Measurements from ENCODE around the gene ZNF83. TPM values are rescaled to one million over a fixed set of nuclear protein-coding genes. Genes with fewer than 3 reads are reported as not detected.
"Not testable (repeated sequence)": the region's sequence is repeated elsewhere in the genome, so short reads cannot be mapped to it uniquely, and the experiment has no call there.

Gene ZNF83
- total RNA-seq, 1 donor from 2014 or later = 63.7 TPM

GRCh38 chr19:52639996-52640395 is 1.8 kb upstream of the ZNF83 start:
- DNase-seq = no peak

- DNase-seq = no peak
These were observed 446 bp upstream of the ZNF83 start for GRCh38 chr19:52638601-52639000.

GRCh38 chr19:52635786-52636570 is 2.2 kb downstream of the ZNF83 start:
- DNase-seq = no peak

GRCh38 chr19:52627441-52627840 is 10.7 kb downstream of the ZNF83 start:
- DNase-seq = not testable (repeated sequence)

- no peak for DNase-seq
These were observed 11.2 kb downstream of the ZNF83 start for GRCh38 chr19:52626915-52627314.

GRCh38 chr19:52622261-52622660 is 15.9 kb downstream of the ZNF83 start:
- DNase-seq = no peak

GRCh38 chr19:52621376-52621775 is 16.8 kb downstream of the ZNF83 start:
- DNase-seq = no peak

- DNase-seq = no peak
These were observed 24.8 kb downstream of the ZNF83 start for GRCh38 chr19:52613299-52613906.

GRCh38 chr19:52603558-52604207 is 34.5 kb downstream of the ZNF83 start:
- no peak for DNase-seq

GRCh38 chr19:52602941-52603340 is 35.2 kb downstream of the ZNF83 start:
- DNase-seq = no peak

GRCh38 chr19:52601974-52602366 is 36.2 kb downstream of the ZNF83 start:
- DNase-seq = not testable (repeated sequence)

- peak; percentile 95 for DNase-seq
These were observed 36.9 kb downstream of the ZNF83 start for GRCh38 chr19:52601025-52601973.

- no peak for DNase-seq
These were observed 37.5 kb downstream of the ZNF83 start for GRCh38 chr19:52600639-52601024.

- no peak for DNase-seq
These were observed 38.9 kb downstream of the ZNF83 start for GRCh38 chr19:52599241-52599640.

- DNase-seq = not testable (repeated sequence)
These were observed 44.7 kb downstream of the ZNF83 start for GRCh38 chr19:52593441-52593840.

GRCh38 chr19:52592301-52592700 is 45.9 kb downstream of the ZNF83 start:
- DNase-seq = no peak

- peak; percentile 20 for DNase-seq
These were observed 47.4 kb downstream of the ZNF83 start for GRCh38 chr19:52590728-52591127.

- no peak for DNase-seq
These were observed 52.6 kb downstream of the ZNF83 start for GRCh38 chr19:52585604-52586003.

- no peak for DNase-seq
These were observed 53.3 kb downstream of the ZNF83 start for GRCh38 chr19:52584736-52585440.

GRCh38 chr19:52570000-52570861 is 67.9 kb downstream of the ZNF83 start, which contains the start of gene ZNF701:
Gene ZNF701, plus strand, starts transcription at chr19:52570287. Its CDS starts 3,861 bp downstream, at chr19:52574148.
- peak; percentile 98 for DNase-seq

All from tongue (tissue), 2 donors.